ENCODE data around the gene ELMO1.

Gene ELMO1

GRCh38 chr7:37311355-37311754 is 137.3 kb downstream of the ELMO1 start:
- peak; percentile 8 to 14 for DNase-seq (ENCODE audit: low read depth in 2 of 2)

GRCh38 chr7:37310327-37311080 is 138.2 kb downstream of the ELMO1 start:
- no peak for DNase-seq (ENCODE audit: low read depth in 2 of 2)

GRCh38 chr7:37309493-37309892 is 139.2 kb downstream of the ELMO1 start:
- DNase-seq (ENCODE audit: low read depth in 2 of 2), result no peak

- no peak for DNase-seq (ENCODE audit: low read depth in 2 of 2)
Measured at GRCh38 chr7:37304921-37305320, 143.7 kb downstream of the ELMO1 start.

GRCh38 chr7:37297546-37297945 is 151.1 kb downstream of the ELMO1 start:
- DNase-seq (ENCODE audit: low read depth in 2 of 2), result no peak

- no peak for DNase-seq (ENCODE audit: low read depth in 2 of 2)
Measured at GRCh38 chr7:37295401-37295800, 153.3 kb downstream of the ELMO1 start.

GRCh38 chr7:37290731-37291130 is 157.9 kb downstream of the ELMO1 start:
- DNase-seq (ENCODE audit: low read depth in 2 of 2), result no peak

- DNase-seq (ENCODE audit: low read depth in 2 of 2), result no peak
Measured at GRCh38 chr7:37289781-37290180, 158.9 kb downstream of the ELMO1 start.

- no peak for DNase-seq (ENCODE audit: low read depth in 2 of 2)
Measured at GRCh38 chr7:37289367-37289766, 159.3 kb downstream of the ELMO1 start.

- no peak for DNase-seq (ENCODE audit: low read depth in 2 of 2)
Measured at GRCh38 chr7:37287131-37287855, 161.4 kb downstream of the ELMO1 start.

GRCh38 chr7:37286454-37286832 is 162.2 kb downstream of the ELMO1 start:
- DNase-seq (ENCODE audit: low read depth in 2 of 2), result no peak

- no peak for DNase-seq (ENCODE audit: low read depth in 2 of 2)
Measured at GRCh38 chr7:37285706-37286453, 162.8 kb downstream of the ELMO1 start.

GRCh38 chr7:37284805-37285231 is 163.8 kb downstream of the ELMO1 start:
- DNase-seq (ENCODE audit: low read depth in 2 of 2), result peak in 1 of 2 donors; percentile 16

- DNase-seq (ENCODE audit: low read depth in 2 of 2), result no peak
Measured at GRCh38 chr7:37284285-37284684, 164.4 kb downstream of the ELMO1 start.

GRCh38 chr7:37283716-37284115 is 164.9 kb downstream of the ELMO1 start:
- DNase-seq (ENCODE audit: low read depth in 2 of 2), result no peak

GRCh38 chr7:37282927-37283326 is 165.7 kb downstream of the ELMO1 start:
- DNase-seq (ENCODE audit: low read depth in 2 of 2), result no peak

- DNase-seq (ENCODE audit: low read depth in 2 of 2), result no peak
Measured at GRCh38 chr7:37282093-37282444, 166.6 kb downstream of the ELMO1 start.

- no peak for DNase-seq (ENCODE audit: low read depth in 2 of 2)
Measured at GRCh38 chr7:37281368-37282092, 167.1 kb downstream of the ELMO1 start.

GRCh38 chr7:37277513-37277912 is 171.2 kb downstream of the ELMO1 start:
- no peak for DNase-seq (ENCODE audit: low read depth in 2 of 2)

- DNase-seq (ENCODE audit: low read depth in 2 of 2), result no peak
Measured at GRCh38 chr7:37275078-37275710, 173.5 kb downstream of the ELMO1 start.

GRCh38 chr7:37273891-37274290 is 174.8 kb downstream of the ELMO1 start:
- DNase-seq (ENCODE audit: low read depth in 2 of 2), result no peak
